ENCODE data around the gene IDI1.

IDI1 gene

DNA sequence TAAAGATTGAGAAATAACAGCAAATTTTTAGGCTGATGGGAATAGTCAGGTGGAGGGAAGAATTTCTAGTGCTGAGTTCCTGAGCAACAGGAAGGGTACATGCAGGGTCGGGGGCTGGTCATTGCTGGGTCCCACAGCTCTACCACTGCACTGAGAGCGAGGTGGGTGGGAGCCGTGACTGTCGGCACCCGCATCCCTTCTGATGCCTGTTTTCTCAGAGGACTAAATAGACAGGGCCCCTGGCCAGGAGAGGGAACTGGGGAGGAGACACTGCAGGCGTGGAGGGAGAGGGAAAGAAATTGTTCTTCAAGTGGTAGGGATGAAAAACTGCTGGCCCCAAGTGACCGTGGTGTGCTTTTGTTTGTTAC, 53.4 kb downstream of the IDI1 start:
- H3K4me1 ChIP-seq (ENCODE audit: insufficient read depth, low read length, poor library complexity, severe bottlenecking), result peaks cover 7% of the 10 kb centered on the region
- H2AFZ ChIP-seq (ENCODE audit: low read length), result no peak overlapping the region
- no peaks in the 10 kb centered on the region for H3F3A ChIP-seq (ENCODE audit: low read depth)
- no peak for TF ChIP-seq CTCF (conservative IDR thresholded peaks at IDR 0.05; ENCODE audit: low read length)
- TF ChIP-seq EZH2phosphoT487 (IDR thresholded peaks at IDR 0.05; ENCODE audit: borderline replicate concordance), result no peak
- H3K4me2 ChIP-seq (ENCODE audit: low read depth, low read length, poor library complexity, severe bottlenecking), result no peak overlapping the region
- no peak overlapping the region for H3K4me3 ChIP-seq (ENCODE audit: low read length, poor library complexity, severe bottlenecking)
- H3K9me3 ChIP-seq (ENCODE audit: insufficient read depth, low read depth, low read length), result no peaks in the 10 kb centered on the region
- peaks cover 25% of the 10 kb centered on the region for H3K79me2 ChIP-seq (ENCODE audit: insufficient read depth, low read length)
- H3K9me2 ChIP-seq (replicated peaks; ENCODE audit: low read depth, low read length), result no peaks in the 10 kb centered on the region
- no peak overlapping the region for H3K9ac ChIP-seq (ENCODE audit: low read depth, low read length, poor library complexity, severe bottlenecking)
- H3K36me3 ChIP-seq (ENCODE audit: insufficient read depth, low read length), result peaks cover 75% of the 10 kb centered on the region; the same call in 1 of the 2 replicates
- H4K20me1 ChIP-seq (ENCODE audit: insufficient read depth, low read length, poor library complexity, severe bottlenecking), result peaks cover 9% of the 10 kb centered on the region
- no peaks in the 10 kb centered on the region for H3K27me3 ChIP-seq (ENCODE audit: insufficient read depth, low read length, poor library complexity, severe bottlenecking)

DNA sequence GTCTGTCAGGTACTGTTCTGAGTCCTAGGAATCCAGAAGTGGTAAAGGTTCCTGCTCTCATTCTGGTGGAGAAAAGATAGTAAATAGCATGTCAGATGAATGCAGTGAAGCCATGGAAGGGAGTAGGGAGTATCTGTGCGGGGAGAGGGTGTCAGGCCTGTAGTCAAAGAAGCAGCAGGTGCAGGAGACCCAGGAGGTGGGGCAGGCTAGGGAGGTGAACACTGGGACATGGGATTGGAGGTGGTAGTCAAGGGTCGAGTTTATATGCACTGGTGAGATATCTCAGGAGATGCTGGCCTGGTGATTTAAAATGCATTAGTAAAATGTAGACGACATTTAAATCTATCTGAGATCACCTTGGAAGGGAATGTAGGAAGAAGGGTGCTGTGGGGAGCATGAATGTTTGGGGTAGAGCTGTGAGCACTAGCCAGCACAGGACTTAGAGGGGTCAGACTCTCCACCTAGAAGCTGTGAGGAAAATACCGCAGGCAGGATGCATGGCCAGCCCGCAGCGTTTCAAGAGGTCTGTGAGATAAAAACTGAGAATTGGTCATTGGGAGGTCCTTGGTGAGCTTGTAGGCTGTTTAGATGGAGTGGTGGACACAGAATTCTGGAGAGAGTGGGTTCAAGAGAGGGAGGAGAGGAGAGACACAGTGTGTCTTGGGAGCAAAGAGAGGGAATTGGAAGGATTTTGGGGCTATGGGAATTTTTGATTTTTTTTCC, 53.9 kb downstream of the IDI1 start:
- H3K9ac ChIP-seq (ENCODE audit: low read depth, low read length, poor library complexity, severe bottlenecking), result no peak overlapping the region
- no peak overlapping the region for H3K4me2 ChIP-seq (ENCODE audit: low read depth, low read length, poor library complexity, severe bottlenecking)
- H3K4me3 ChIP-seq (ENCODE audit: low read length, poor library complexity, severe bottlenecking), result no peak overlapping the region
- H4K20me1 ChIP-seq (ENCODE audit: insufficient read depth, low read length, poor library complexity, severe bottlenecking), result peaks cover 11% of the 10 kb centered on the region
- H3K9me3 ChIP-seq (ENCODE audit: insufficient read depth, low read depth, low read length), result no peaks in the 10 kb centered on the region
- no peaks in the 10 kb centered on the region for H3K9me2 ChIP-seq (replicated peaks; ENCODE audit: low read depth, low read length)
- peaks cover 71% of the 10 kb centered on the region; the same call in 1 of the 2 replicates for H3K36me3 ChIP-seq (ENCODE audit: insufficient read depth, low read length)
- TF ChIP-seq EZH2phosphoT487 (IDR thresholded peaks at IDR 0.05; ENCODE audit: borderline replicate concordance) (no peak), CTCF (conservative IDR thresholded peaks at IDR 0.05; ENCODE audit: low read length) (no peak)
- peaks cover 30% of the 10 kb centered on the region for H3K79me2 ChIP-seq (ENCODE audit: insufficient read depth, low read length)
- no peaks in the 10 kb centered on the region for H3F3A ChIP-seq (ENCODE audit: low read depth)
- H3K4me1 ChIP-seq (ENCODE audit: insufficient read depth, low read length, poor library complexity, severe bottlenecking), result peaks cover 10% of the 10 kb centered on the region
- no peaks in the 10 kb centered on the region for H3K27me3 ChIP-seq (ENCODE audit: insufficient read depth, low read length, poor library complexity, severe bottlenecking)
- no peak overlapping the region for H2AFZ ChIP-seq (ENCODE audit: low read length)

DNA sequence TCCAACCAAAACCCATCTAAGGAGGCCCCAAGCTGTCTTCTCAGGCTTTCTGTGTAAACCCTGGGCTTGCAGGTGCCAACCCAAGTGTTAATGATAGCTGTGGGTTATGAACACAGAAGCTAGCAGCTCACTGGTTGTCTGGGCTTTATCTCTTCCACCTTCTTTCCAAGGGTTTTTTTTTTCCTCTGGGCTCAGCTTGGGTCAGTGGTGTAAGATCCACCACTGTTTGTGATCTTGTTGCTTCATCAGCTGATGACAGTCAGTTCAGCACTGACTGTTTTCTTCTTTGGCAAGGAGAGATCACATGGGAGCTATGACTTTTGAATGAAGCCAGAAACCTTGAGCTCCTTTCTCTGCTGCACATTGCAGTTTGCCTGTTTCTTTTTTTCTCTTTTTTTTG, 56.0 kb downstream of the IDI1 start:
- TF ChIP-seq EZH2phosphoT487 (IDR thresholded peaks at IDR 0.05; ENCODE audit: borderline replicate concordance) (no peak), CTCF (conservative IDR thresholded peaks at IDR 0.05; ENCODE audit: low read length) (no peak)
- peaks cover 27% of the 10 kb centered on the region for H4K20me1 ChIP-seq (ENCODE audit: insufficient read depth, low read length, poor library complexity, severe bottlenecking)
- H3K36me3 ChIP-seq (ENCODE audit: insufficient read depth, low read length), result peaks cover 51% of the 10 kb centered on the region; the same call in 1 of the 2 replicates

More for the DNA sequence above, 56.0 kb downstream of the IDI1 start:
- Histone ChIP-seq H3K79me2 (ENCODE audit: insufficient read depth, low read length) (peaks cover 52% of the 10 kb centered on the region), H3K9me2 (replicated peaks; ENCODE audit: low read depth, low read length) (no peaks in the 10 kb centered on the region), H3K4me3 (ENCODE audit: low read length, poor library complexity, severe bottlenecking) (no peak overlapping the region), H2AFZ (ENCODE audit: low read length) (no peak overlapping the region), H3K4me1 (ENCODE audit: insufficient read depth, low read length, poor library complexity, severe bottlenecking) (peaks cover 18% of the 10 kb centered on the region), H3K9ac (ENCODE audit: low read depth, low read length, poor library complexity, severe bottlenecking) (no peak overlapping the region), H3K27me3 (ENCODE audit: insufficient read depth, low read length, poor library complexity, severe bottlenecking) (peaks cover 4% of the 10 kb centered on the region), H3K9me3 (ENCODE audit: insufficient read depth, low read depth, low read length) (no peaks in the 10 kb centered on the region), H3F3A (ENCODE audit: low read depth) (no peaks in the 10 kb centered on the region), H3K4me2 (ENCODE audit: low read depth, low read length, poor library complexity, severe bottlenecking) (no peak overlapping the region)

Measured in Loucy (cell line).